ENCODE results near the gene VIPR2. TPM values are rescaled to one million over a fixed set of nuclear protein-coding genes. Genes with fewer than 3 reads are reported as not detected.
"Not testable (repeated sequence)": the region's sequence is repeated elsewhere in the genome, so short reads cannot be mapped to it uniquely, and the experiment has no call there.

VIPR2 gene
- total RNA-seq, 1 experiment from 2014 or later: not detected

- Mint-ChIP-seq H3K4me3 (ENCODE audit: unreplicated experiment) (no peak overlapping the region), H3K9me3 (ENCODE audit: unreplicated experiment) (no peaks in the 10 kb centered on the region), H3K4me1 (ENCODE audit: insufficient read depth, unreplicated experiment) (peaks cover 13% of the 10 kb centered on the region), H3K36me3 (ENCODE audit: insufficient read depth, unreplicated experiment) (no peaks in the 10 kb centered on the region), H3K27me3 (ENCODE audit: insufficient read depth, unreplicated experiment) (no peaks in the 10 kb centered on the region), H3K27ac (ENCODE audit: low read depth, unreplicated experiment) (no peak overlapping the region)
- ChIA-PET POLR2A (no interaction called here), CTCF (no interaction called here)
- no peak for TF ChIP-seq CTCF (IDR thresholded peaks at IDR 0.05; ENCODE audit: unreplicated experiment)
- BruUV-seq (replicated peaks): no TSS peak
- no peak for DNase-seq (ENCODE audit: unreplicated experiment)
- intact Hi-C loops (cut with micrococcal nuclease): no loop called here
Observed at GRCh38 chr7:159104188-159104920, 40.3 kb downstream of the VIPR2 start.

- ChIA-PET CTCF (no interaction called here), POLR2A (no interaction called here)
- Mint-ChIP-seq H3K4me1 (ENCODE audit: insufficient read depth, unreplicated experiment) (peaks cover 7% of the 10 kb centered on the region), H3K4me3 (ENCODE audit: unreplicated experiment) (no peak overlapping the region), H3K36me3 (ENCODE audit: insufficient read depth, unreplicated experiment) (no peaks in the 10 kb centered on the region), H3K27ac (ENCODE audit: low read depth, unreplicated experiment) (no peak overlapping the region), H3K27me3 (ENCODE audit: insufficient read depth, unreplicated experiment) (no peaks in the 10 kb centered on the region), H3K9me3 (ENCODE audit: unreplicated experiment) (no peaks in the 10 kb centered on the region)
- BruUV-seq (replicated peaks): no TSS peak
- intact Hi-C loops (cut with micrococcal nuclease): no loop called here
- no peak for DNase-seq (ENCODE audit: unreplicated experiment)
- TF ChIP-seq CTCF (IDR thresholded peaks at IDR 0.05; ENCODE audit: unreplicated experiment): no peak
Observed at GRCh38 chr7:159103382-159104187, 41.1 kb downstream of the VIPR2 start.

DNA sequence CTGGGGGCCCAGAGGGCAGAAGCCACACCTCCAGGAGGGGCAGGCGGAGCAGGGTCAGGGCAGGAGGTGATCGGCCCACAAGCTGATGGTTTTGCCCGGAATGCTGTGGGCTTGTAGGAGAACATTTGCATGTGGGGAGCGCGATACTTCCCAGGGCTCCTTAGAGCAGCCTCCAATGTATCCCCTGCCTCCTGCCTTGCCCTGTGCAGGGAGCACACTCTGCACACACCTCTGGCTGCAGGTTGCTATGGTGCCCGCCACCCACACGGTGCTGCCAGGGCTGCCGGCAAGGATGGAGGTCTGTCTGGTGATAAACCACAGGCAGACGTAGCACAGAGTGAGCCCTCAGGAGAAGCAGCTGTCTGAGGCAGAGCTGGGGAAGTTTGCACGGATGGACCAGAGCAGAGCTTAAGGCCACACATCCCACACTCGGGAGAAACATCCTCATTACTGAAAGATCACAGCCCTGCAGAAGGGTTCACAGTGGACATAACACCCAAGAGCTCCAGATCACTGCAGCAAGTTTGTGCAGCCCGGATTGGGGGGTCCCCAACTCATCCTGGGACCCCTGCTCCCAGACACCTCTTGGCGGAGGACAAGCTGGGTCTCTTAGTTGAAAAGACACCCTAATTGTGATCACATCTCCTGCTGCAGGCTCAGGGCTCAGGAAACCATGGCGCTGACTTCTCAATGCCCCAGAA lies 41.8 kb downstream of the VIPR2 start:
- BruUV-seq (replicated peaks): no TSS peak
- H3K27ac Mint-ChIP-seq (ENCODE audit: low read depth, unreplicated experiment): no peak overlapping the region
- no peak overlapping the region for H3K4me3 Mint-ChIP-seq (ENCODE audit: unreplicated experiment)
- no peaks in the 10 kb centered on the region for H3K27me3 Mint-ChIP-seq (ENCODE audit: insufficient read depth, unreplicated experiment)
- CTCF ChIA-PET: no interaction called here
- no peak for DNase-seq (ENCODE audit: unreplicated experiment)
- H3K36me3 Mint-ChIP-seq (ENCODE audit: insufficient read depth, unreplicated experiment): no peaks in the 10 kb centered on the region
- POLR2A ChIA-PET: no interaction called here
- intact Hi-C loops (cut with micrococcal nuclease): no loop called here
- peaks cover 7% of the 10 kb centered on the region for H3K4me1 Mint-ChIP-seq (ENCODE audit: insufficient read depth, unreplicated experiment)
- TF ChIP-seq CTCF (IDR thresholded peaks at IDR 0.05; ENCODE audit: unreplicated experiment): no peak
- H3K9me3 Mint-ChIP-seq (ENCODE audit: unreplicated experiment): no peaks in the 10 kb centered on the region

- DNase-seq (ENCODE audit: unreplicated experiment); H3K36me3 Mint-ChIP-seq (ENCODE audit: insufficient read depth, unreplicated experiment); CTCF ChIA-PET; H3K4me1 Mint-ChIP-seq (ENCODE audit: insufficient read depth, unreplicated experiment); BruUV-seq (replicated peaks); intact Hi-C loops (cut with micrococcal nuclease); H3K27ac Mint-ChIP-seq (ENCODE audit: low read depth, unreplicated experiment); H3K27me3 Mint-ChIP-seq (ENCODE audit: insufficient read depth, unreplicated experiment); POLR2A ChIA-PET; H3K9me3 Mint-ChIP-seq (ENCODE audit: unreplicated experiment); H3K4me3 Mint-ChIP-seq (ENCODE audit: unreplicated experiment): not testable (repeated sequence)
Observed at GRCh38 chr7:159101661-159102091, 43.0 kb downstream of the VIPR2 start.

- H3K9me3 Mint-ChIP-seq (ENCODE audit: unreplicated experiment); H3K4me3 Mint-ChIP-seq (ENCODE audit: unreplicated experiment); POLR2A ChIA-PET; BruUV-seq (replicated peaks); H3K4me1 Mint-ChIP-seq (ENCODE audit: insufficient read depth, unreplicated experiment); CTCF ChIA-PET; intact Hi-C loops (cut with micrococcal nuclease); H3K27me3 Mint-ChIP-seq (ENCODE audit: insufficient read depth, unreplicated experiment); H3K36me3 Mint-ChIP-seq (ENCODE audit: insufficient read depth, unreplicated experiment); DNase-seq (ENCODE audit: unreplicated experiment); H3K27ac Mint-ChIP-seq (ENCODE audit: low read depth, unreplicated experiment): not testable (repeated sequence)
Observed at GRCh38 chr7:159101083-159101395, 43.6 kb downstream of the VIPR2 start.

- BruUV-seq (replicated peaks); H3K36me3 Mint-ChIP-seq (ENCODE audit: insufficient read depth, unreplicated experiment); H3K4me1 Mint-ChIP-seq (ENCODE audit: insufficient read depth, unreplicated experiment); H3K27me3 Mint-ChIP-seq (ENCODE audit: insufficient read depth, unreplicated experiment); H3K4me3 Mint-ChIP-seq (ENCODE audit: unreplicated experiment); H3K9me3 Mint-ChIP-seq (ENCODE audit: unreplicated experiment); H3K27ac Mint-ChIP-seq (ENCODE audit: low read depth, unreplicated experiment); DNase-seq (ENCODE audit: unreplicated experiment); intact Hi-C loops (cut with micrococcal nuclease); CTCF ChIA-PET: not testable (repeated sequence)
- POLR2A ChIA-PET: interaction anchor here (0.6 kb wide), 1 partner anchor 226 kb away, joined by 4 read pairs; no protein-coding TSS in a partner anchor
Observed at GRCh38 chr7:159100281-159101082, 44.2 kb downstream of the VIPR2 start.
